ENCODE data around the gene CEP128. TPM values are rescaled to one million over a fixed set of nuclear protein-coding genes. Genes with fewer than 3 reads are reported as not detected.

Gene CEP128
- total RNA-seq, 2 experiments from 2014 or later: 24.7 to 26.0 TPM

DNA sequence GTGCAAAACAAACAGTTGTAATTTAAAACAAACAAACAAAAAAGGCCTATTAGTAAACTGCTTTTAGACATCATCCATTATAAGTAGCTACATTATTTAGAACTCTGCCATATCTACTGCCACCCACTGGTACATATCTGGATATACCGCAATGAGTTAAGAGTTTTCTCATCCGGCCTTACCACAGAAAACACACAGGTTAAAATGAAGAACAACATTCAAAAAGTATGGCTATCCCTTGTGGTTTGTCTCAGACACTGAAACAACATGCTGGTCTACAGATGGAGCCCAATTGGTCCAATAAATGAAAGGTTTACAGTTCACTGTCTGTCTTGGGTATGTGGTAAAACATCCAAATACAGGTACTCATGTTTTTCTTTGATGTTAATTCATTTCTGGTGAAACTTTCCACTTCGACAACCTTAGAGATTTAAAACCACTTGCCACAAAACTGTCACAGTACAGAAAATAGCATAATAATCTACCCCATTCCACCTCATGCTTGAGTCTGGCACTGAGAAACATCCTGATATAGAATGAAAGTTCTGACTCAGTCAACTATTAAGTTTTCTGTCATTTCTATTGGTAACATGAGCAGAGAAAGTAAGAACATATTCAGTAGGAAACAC lies 354.3 kb downstream of the CEP128 start:
- CTCF ChIA-PET: interaction anchor here (0.5 to 1.3 kb wide), 3 partner anchors 11 to 1653 kb away, joined by 3 to 6 read pairs (median 3); no protein-coding TSS in a partner anchor
- H3K36me3 Mint-ChIP-seq (ENCODE audit: low read depth): no peaks in the 10 kb centered on the region
- H3K27me3 Mint-ChIP-seq: no peaks in the 10 kb centered on the region
- no peak overlapping the region for H3K4me3 Mint-ChIP-seq
- H3K9me3 Mint-ChIP-seq: peaks cover 2% of the 10 kb centered on the region
- H3K27ac Mint-ChIP-seq: no peak overlapping the region
- H3K4me1 Mint-ChIP-seq: peaks cover 10% of the 10 kb centered on the region
- POLR2A ChIA-PET: no interaction called here
- DNase-seq: no peak

DNA sequence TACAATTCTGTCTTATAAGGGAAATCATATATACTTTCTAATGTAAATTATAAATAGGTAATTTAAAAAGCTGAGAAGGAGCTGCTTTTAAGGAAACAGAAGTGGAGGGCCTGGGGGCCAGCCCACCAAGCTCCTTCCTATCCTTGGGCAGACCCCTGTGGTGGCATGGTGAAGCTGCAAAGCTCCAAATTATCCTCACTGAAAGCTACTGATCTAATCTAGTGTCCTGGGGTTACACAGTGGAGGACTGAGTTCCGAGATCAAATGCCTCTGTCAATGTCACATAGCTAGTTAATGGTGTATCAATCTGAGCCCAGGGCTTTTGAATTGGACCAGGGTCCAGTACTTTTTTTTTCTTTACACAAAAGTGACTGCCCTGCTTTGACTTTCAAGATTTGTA lies 355.4 kb downstream of the CEP128 start:
- CTCF ChIA-PET: interaction anchor here (1.1 to 1.3 kb wide), 3 partner anchors 10 to 373 kb away, joined by 3 to 6 read pairs (median 3); no protein-coding TSS in a partner anchor
- no peak overlapping the region for H3K4me3 Mint-ChIP-seq
- peaks cover 10% of the 10 kb centered on the region for H3K4me1 Mint-ChIP-seq
- no peak overlapping the region for H3K27ac Mint-ChIP-seq
- POLR2A ChIA-PET: no interaction called here
- H3K36me3 Mint-ChIP-seq (ENCODE audit: low read depth): no peaks in the 10 kb centered on the region
- DNase-seq: no peak
- no peaks in the 10 kb centered on the region for H3K27me3 Mint-ChIP-seq
- H3K9me3 Mint-ChIP-seq: peaks cover 2% of the 10 kb centered on the region

DNA sequence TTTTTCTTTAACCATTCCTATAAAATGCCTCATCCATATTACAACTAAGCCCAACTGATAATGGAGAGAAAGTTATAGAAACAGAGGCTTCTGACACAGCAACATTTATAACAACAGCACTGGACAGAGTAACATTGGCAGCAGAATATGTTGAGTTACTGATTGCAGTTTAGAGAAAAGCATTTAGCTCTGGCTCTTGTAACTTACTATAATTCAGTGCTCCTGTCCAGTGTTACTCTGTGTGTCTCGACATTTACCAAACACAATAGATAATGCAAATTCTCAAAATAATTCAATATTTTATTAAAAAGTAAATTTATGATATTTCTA lies 356.1 kb downstream of the CEP128 start:
- H3K27ac Mint-ChIP-seq: no peak overlapping the region
- H3K4me3 Mint-ChIP-seq: no peak overlapping the region
- peaks cover 10% of the 10 kb centered on the region for H3K4me1 Mint-ChIP-seq
- H3K27me3 Mint-ChIP-seq: no peaks in the 10 kb centered on the region
- peaks cover 2% of the 10 kb centered on the region for H3K9me3 Mint-ChIP-seq
- no peaks in the 10 kb centered on the region for H3K36me3 Mint-ChIP-seq (ENCODE audit: low read depth)
- CTCF ChIA-PET: no interaction called here
- POLR2A ChIA-PET: no interaction called here
- no peak for DNase-seq

DNA sequence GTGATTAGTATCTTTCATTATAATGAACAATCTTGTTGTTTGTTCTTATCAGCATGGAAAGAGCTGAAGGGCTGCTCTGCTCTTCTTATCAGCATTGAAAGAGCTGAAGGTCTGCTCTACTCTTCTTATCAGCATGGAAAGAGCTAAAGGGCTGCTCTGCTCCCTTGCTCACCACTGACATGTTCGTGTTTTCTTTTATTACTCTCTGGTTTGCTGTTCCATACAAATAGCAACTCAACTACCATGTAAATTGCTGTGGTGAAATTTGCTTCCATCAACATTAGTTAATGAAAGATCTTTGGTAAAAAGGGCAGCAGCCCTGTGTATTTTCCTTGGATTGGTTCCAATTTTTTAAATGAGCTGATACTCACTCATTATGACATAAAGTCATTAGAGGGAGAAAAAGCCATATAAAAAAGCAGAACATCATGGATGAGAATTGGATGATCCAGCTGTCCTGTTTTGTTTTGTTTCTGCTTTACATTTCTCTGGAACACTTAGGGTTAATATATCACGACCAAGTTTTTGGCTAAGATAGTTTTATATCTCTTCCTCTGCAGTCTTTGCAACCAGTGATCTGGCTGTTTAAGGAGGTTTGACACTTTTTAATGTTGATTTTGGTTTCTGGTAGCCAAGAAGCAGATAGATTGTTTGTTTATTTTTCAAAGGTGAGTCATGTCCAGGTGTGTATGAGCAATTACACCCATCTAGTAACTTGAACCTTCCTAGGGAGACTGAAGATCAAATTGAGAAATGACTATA lies 356.6 kb downstream of the CEP128 start:
- ChIA-PET POLR2A (no interaction called here), CTCF (no interaction called here)
- Mint-ChIP-seq H3K27me3 (no peaks in the 10 kb centered on the region), H3K4me1 (peaks cover 10% of the 10 kb centered on the region), H3K9me3 (no peaks in the 10 kb centered on the region), H3K4me3 (no peak overlapping the region), H3K36me3 (ENCODE audit: low read depth) (no peaks in the 10 kb centered on the region), H3K27ac (no peak overlapping the region)
- no peak for DNase-seq

DNA sequence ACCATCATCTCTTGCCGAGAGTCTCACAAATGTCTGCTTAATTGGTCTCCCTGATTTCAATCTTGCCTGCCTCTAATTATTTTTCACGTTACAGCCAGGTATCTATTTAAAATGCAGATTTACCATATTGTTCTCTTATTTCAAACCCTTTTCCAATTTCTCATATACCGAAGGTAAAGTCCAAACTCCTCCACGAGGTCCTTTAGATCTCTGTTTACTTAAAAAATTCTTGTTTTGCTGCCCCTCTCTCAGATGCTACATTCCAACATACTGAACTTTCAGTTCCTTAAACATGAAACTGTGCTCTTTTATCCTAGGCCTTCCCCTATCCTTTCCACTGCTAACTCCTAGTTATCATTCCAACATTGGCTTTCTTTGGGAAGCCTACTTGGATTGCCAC lies 363.9 kb downstream of the CEP128 start:
- no peak overlapping the region for H3K4me3 Mint-ChIP-seq
- no peaks in the 10 kb centered on the region for H3K27me3 Mint-ChIP-seq
- H3K9me3 Mint-ChIP-seq: no peaks in the 10 kb centered on the region
- DNase-seq: no peak
- no peaks in the 10 kb centered on the region for H3K4me1 Mint-ChIP-seq
- POLR2A ChIA-PET: no interaction called here
- H3K27ac Mint-ChIP-seq: no peak overlapping the region
- H3K36me3 Mint-ChIP-seq (ENCODE audit: low read depth): no peaks in the 10 kb centered on the region
- CTCF ChIA-PET: no interaction called here

DNA sequence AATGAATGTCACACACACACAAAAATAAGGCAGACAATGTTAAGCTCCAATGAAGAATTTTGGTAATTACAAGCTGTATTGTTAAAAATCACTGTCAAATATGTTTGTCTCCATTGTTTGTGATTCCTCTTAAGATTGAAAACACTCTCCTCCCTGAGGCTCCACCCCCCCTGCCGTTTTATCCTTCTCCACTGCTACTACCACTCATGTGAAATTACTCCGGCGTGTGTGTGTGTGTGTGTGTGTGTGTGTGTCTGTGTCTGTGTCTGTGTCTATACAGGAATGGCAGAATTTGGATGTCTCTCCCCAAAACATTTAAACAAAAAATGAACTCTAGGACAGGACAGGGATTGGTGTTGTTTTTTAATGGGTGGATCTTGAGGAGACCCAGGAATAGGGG lies 365.1 kb downstream of the CEP128 start:
- no peak for DNase-seq
- Mint-ChIP-seq H3K4me3 (no peak overlapping the region), H3K9me3 (no peaks in the 10 kb centered on the region), H3K27ac (no peak overlapping the region), H3K27me3 (no peaks in the 10 kb centered on the region), H3K36me3 (ENCODE audit: low read depth) (no peaks in the 10 kb centered on the region), H3K4me1 (no peaks in the 10 kb centered on the region)
- CTCF ChIA-PET: interaction anchor here (1.5 kb wide), 1 partner anchor 10 kb away, joined by 3 read pairs; no protein-coding TSS in a partner anchor
- POLR2A ChIA-PET: no interaction called here

DNA sequence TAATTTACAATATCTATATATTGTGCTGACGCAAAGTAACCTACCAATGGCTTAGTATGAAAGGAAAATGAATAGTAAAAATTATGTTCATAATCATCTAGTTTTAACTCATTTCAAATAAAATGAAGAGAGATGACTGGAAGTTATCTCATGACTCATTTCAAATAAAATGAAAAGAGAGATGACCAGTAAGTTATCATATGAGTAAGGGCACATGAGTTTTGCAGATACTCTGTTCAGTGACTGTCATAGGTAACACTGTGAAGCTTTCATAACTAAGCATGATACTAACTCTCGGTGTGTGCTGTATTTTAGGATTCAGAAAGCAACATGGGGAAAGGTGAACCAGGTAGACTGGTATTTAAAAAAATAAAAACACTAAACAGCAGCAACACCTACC lies 365.8 kb downstream of the CEP128 start:
- no peaks in the 10 kb centered on the region for H3K27me3 Mint-ChIP-seq
- H3K36me3 Mint-ChIP-seq (ENCODE audit: low read depth): no peaks in the 10 kb centered on the region
- ChIA-PET POLR2A (no interaction called here), CTCF (interaction anchor here (1.5 kb wide), 1 partner anchor 11 kb away, joined by 3 read pairs; no protein-coding TSS in a partner anchor)
- no peak overlapping the region for H3K27ac Mint-ChIP-seq
- no peaks in the 10 kb centered on the region for H3K4me1 Mint-ChIP-seq
- no peak overlapping the region for H3K4me3 Mint-ChIP-seq
- no peak for DNase-seq
- no peaks in the 10 kb centered on the region for H3K9me3 Mint-ChIP-seq

DNA sequence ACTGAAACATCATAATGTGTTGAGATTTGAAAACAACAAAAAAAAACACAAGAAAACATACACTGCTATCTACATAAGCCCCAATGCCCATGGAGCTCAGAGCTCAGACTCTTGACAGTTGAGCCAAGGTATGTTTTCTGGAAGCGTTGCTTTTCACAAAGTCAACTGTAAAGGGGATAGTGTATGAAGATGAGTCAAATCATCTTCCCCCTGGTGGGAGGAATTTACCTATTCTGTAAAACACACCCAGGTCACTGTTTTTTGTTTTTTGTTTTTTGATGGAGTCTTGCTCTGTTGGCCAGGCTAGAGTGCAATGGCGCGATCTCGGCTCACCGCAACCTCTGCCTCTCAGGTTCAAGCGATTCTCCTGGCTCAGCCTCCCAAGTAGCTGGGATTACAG lies 368.9 kb downstream of the CEP128 start:
- Mint-ChIP-seq H3K36me3 (ENCODE audit: low read depth) (no peaks in the 10 kb centered on the region), H3K4me3 (no peak overlapping the region), H3K9me3 (no peaks in the 10 kb centered on the region), H3K4me1 (no peaks in the 10 kb centered on the region), H3K27ac (no peak overlapping the region), H3K27me3 (no peaks in the 10 kb centered on the region)
- DNase-seq: no peak
- ChIA-PET POLR2A (no interaction called here), CTCF (no interaction called here)

DNA sequence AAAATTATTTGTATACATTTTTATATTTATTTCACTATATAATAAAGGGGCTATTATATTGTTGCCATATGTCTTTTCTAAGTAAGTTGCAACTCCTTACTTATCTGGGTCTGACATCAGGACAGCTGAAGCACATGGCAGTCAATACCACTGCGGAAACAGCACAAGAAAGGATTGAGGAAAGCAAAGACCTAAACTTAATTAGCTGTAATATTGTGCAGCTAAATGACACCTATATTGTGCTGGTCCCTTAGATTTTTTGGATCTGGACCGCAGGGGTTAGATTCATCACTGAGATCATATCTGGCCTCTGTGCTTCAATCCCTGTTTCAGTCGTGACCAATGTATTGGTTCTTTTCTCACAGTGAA lies 370.6 kb downstream of the CEP128 start:
- H3K27me3 Mint-ChIP-seq: no peaks in the 10 kb centered on the region
- H3K4me3 Mint-ChIP-seq: no peak overlapping the region
- ChIA-PET POLR2A (no interaction called here), CTCF (interaction anchor here (1.3 kb wide), 1 partner anchor 15 kb away, joined by 3 read pairs; no protein-coding TSS in a partner anchor)
- H3K27ac Mint-ChIP-seq: no peak overlapping the region
- no peak for DNase-seq
- no peaks in the 10 kb centered on the region for H3K9me3 Mint-ChIP-seq
- no peaks in the 10 kb centered on the region for H3K36me3 Mint-ChIP-seq (ENCODE audit: low read depth)
- H3K4me1 Mint-ChIP-seq: no peaks in the 10 kb centered on the region

DNA sequence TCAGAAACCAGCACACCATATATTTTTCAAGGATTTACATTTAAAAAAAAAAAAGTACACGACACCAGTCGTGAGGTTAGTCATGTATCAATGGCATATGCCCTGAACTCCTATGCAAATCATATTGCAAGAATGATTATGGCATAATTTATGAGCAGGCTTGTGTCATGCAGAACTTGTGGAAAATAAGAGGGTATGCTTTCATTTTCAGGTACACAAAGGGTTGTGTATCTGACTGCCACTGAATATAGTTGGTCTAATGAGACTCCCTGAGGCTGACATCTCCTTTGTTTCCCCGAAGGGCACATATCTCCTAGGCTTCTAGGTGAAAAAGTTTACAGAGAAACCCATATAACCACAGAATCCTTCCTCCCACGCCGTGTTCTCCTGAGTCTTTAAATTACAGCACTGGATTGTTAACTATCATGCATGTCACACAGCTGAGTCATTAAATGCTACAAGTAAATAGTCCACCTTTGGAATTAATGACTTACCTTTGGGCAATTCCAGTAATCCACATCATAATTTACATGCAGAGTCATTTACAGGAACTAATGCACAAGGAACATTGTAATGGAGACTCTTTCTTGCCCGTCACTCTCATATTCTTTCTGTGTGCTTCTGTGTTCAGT lies 373.5 kb downstream of the CEP128 start:
- no peaks in the 10 kb centered on the region for H3K27me3 Mint-ChIP-seq
- DNase-seq: no peak
- CTCF ChIA-PET: no interaction called here

DNA sequence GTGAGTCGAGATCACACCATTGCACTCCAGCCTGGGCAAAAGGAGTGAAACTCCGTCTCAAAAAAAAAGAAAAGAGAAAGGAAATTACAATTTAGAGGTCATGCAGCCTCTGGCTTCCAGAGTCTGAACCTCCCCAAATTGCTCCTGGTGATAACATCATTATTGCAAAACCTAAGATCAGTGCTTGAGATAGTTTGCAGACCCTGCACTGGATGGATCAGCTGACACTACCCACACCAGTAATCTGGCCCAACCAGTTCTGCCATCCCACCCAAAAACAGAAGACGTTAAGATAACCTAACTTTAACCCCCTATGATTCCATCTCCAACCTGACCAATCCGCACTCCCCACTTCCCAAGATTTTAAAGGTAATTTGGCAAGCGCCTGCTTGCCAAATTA lies 376.5 kb downstream of the CEP128 start:
- DNase-seq: no peak
- H3K27me3 Mint-ChIP-seq: no peaks in the 10 kb centered on the region
- H3K36me3 Mint-ChIP-seq (ENCODE audit: low read depth): no peaks in the 10 kb centered on the region
- no peaks in the 10 kb centered on the region for H3K4me1 Mint-ChIP-seq
- no peak overlapping the region for H3K4me3 Mint-ChIP-seq
- CTCF ChIA-PET: no interaction called here
- no peaks in the 10 kb centered on the region for H3K9me3 Mint-ChIP-seq
- POLR2A ChIA-PET: no interaction called here
- H3K27ac Mint-ChIP-seq: no peak overlapping the region

More for the DNA sequence above, 373.5 kb downstream of the CEP128 start:
- Mint-ChIP-seq H3K9me3 (no peaks in the 10 kb centered on the region), H3K36me3 (ENCODE audit: low read depth) (no peaks in the 10 kb centered on the region), H3K4me3 (no peak overlapping the region), H3K4me1 (no peaks in the 10 kb centered on the region), H3K27ac (no peak overlapping the region)
- POLR2A ChIA-PET: no interaction called here

DNA sequence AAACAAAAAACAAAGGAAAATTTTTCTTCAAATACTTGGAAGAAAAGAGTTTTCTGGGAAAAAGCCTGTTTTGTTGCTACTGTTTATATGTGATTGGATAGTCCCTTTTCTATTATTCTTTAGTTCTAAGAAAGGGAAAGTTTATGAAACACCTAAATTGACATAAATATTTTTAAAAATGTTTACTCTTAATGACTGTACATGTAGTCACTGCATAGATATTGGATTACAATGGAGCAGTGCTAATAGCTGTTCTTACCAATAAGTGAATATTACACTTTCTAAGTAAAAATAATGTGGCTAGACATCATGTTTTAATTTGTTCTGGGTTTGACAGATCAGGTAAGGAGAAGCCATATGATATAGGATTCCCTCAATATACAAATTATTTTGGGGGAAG lies 377.5 kb downstream of the CEP128 start:
- H3K9me3 Mint-ChIP-seq: no peaks in the 10 kb centered on the region
- no peak overlapping the region for H3K27ac Mint-ChIP-seq
- no peaks in the 10 kb centered on the region for H3K27me3 Mint-ChIP-seq
- no peak overlapping the region for H3K4me3 Mint-ChIP-seq
- no peaks in the 10 kb centered on the region for H3K4me1 Mint-ChIP-seq
- ChIA-PET CTCF (no interaction called here), POLR2A (no interaction called here)
- no peaks in the 10 kb centered on the region for H3K36me3 Mint-ChIP-seq (ENCODE audit: low read depth)
- no peak for DNase-seq

DNA sequence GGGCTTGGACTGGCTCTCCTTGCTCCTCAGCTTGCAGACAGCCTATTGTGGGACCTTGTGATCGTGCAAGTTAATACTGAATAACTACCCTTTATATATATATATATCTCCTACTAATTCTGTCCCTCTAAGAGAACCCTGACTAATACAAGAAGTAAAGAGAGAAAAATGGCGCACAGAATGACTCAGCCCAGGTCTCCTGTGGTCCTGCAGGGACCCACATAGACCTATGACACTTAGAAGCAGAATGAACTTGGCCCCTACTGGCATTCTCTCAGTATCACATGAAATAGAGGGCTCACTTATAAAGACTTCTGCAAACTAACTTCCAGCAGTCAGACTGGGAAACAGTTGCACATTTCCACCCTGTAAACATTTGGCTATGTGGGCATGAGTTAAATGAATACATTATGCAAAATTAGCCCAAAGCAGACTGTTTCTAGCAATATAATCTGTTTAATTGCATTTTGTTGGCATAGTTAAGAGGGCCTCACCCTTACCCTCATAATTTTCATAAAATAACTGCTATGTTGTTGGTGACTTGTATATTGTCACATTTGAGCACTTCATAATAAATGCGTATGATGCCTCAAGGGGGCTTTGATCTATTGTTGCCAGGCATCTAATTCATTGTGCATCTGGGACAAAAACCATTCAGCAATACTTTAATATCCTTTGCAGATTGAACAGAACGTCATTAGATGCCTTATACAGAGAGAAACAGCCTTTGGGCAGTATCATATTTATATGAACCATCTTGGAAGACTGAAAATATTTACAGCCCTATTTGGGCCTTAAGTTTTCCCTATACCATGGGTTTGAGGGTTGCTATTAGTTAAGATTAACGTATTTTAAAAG lies 380.5 kb downstream of the CEP128 start:
- Mint-ChIP-seq H3K4me1 (no peaks in the 10 kb centered on the region), H3K9me3 (no peaks in the 10 kb centered on the region), H3K27me3 (no peaks in the 10 kb centered on the region), H3K36me3 (ENCODE audit: low read depth) (no peaks in the 10 kb centered on the region), H3K4me3 (no peak overlapping the region), H3K27ac (no peak overlapping the region)
- DNase-seq: no peak
- ChIA-PET POLR2A (no interaction called here), CTCF (no interaction called here)
